Parathyroid adenoma (tissue), 2 donors: ENCODE results near the gene ATP6AP2.
"Not testable (repeated sequence)": the region's sequence is repeated elsewhere in the genome, so short reads cannot be mapped to it uniquely, and the experiment has no call there.

ENCODE experiments used
- H2AFZ ChIP-seq: fragments of 300-600 bp; sonication (generic); one replicate; pipeline ENCODE4 v1.7.0; 2017; ENCODE audit warnings: antibody characterized with exemption, mild to moderate bottlenecking
- H3K27ac ChIP-seq: fragments of 300-600 bp; sonication (generic); one replicate; pipeline ENCODE4 v1.7.0; 2017
- H3K27me3 ChIP-seq: fragments of 300-600 bp; sonication (generic); one replicate; pipeline ENCODE4 v1.7.0; 2017; ENCODE audit warnings: low read length; ENCODE audit not compliant: control insufficient read depth, insufficient read depth
- H3K36me3 ChIP-seq: fragments of 300-600 bp; sonication (generic); one replicate; pipeline ENCODE4 v1.7.0; 2017; ENCODE audit warnings: low read length; ENCODE audit not compliant: control insufficient read depth, insufficient read depth
- H3K4me1 ChIP-seq: fragments of 300-600 bp; sonication (generic); one replicate; pipeline ENCODE4 v1.7.0; 2017; ENCODE audit warnings: control low read depth
- H3K4me2 ChIP-seq: fragments of 300-600 bp; sonication (generic); one replicate; pipeline ENCODE4 v1.7.0; 2017; ENCODE audit warnings: low read length
- H3K4me3 ChIP-seq: fragments of 300-600 bp; sonication (generic); one replicate; pipeline ENCODE4 v1.7.0; 2017; ENCODE audit warnings: low read depth, low read length
- H3K79me2 ChIP-seq: fragments of 300-600 bp; sonication (generic); one replicate; pipeline ENCODE4 v1.7.0; 2017; ENCODE audit warnings: control low read depth
- H3K9ac ChIP-seq: fragments of 300-600 bp; sonication (generic); one replicate; pipeline ENCODE4 v1.7.0; 2017; ENCODE audit warnings: mild to moderate bottlenecking
- H3K9me3 ChIP-seq: fragments of 300-600 bp; sonication (generic); one replicate; pipeline ENCODE4 v1.7.0; 2017; ENCODE audit warnings: low read length; ENCODE audit not compliant: control insufficient read depth
- TF ChIP-seq, protein P1 (sequence below): fragments of 300-600 bp; sonication (generic); IDR thresholded peaks from one replicate; pipeline ENCODE4 v1.7.0; 2017; ENCODE audit warnings: antibody characterized with exemption, mild to moderate bottlenecking
- donor health status: primary hyperparathyroidism.

Gene ATP6AP2

DNA sequence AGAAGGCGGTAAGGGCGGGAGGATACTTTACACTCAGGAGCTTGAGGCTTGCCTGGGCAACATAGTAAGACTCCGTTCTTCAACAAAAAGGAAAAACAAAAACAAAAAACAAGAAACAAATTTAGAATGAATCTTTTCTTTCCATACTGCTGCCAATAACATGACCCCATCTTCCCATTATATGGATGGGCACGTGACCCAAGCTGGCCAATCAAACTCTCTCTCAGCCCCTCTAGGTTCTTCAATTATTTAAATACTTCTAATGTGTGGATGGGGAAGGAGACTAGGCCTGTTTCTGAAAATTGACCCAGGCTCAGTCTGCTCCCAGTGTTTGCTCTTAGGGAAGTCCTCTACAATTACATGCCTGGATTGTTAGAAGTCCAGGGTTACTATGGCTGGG is 22.2 kb upstream of the ATP6AP2 start:
- no peak overlapping the region for H3K4me2 ChIP-seq
- no peaks in the 10 kb centered on the region for H3K27me3 ChIP-seq

DNA sequence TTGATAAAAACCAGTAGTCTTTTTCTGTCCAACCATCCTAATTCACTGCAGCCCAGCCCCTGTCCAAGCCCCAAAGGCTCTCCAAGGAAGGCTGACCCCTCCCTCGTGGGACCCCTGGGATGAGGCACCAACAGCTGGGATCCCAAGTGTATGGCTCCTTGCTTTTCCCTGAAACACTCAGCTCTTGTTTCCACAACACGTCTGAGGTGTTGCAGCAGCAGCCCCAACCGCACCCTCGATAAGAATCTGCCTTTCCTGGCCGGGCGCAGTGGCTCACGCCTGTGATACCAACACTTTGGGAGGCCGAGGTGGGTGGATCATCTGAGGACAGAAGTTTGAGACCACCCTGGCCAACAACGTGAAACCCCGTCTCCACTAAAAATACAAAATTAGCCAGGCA is 17.0 kb upstream of the ATP6AP2 start:
- H3K27ac ChIP-seq = no peak overlapping the region
- TF ChIP-seq, protein P1, sequence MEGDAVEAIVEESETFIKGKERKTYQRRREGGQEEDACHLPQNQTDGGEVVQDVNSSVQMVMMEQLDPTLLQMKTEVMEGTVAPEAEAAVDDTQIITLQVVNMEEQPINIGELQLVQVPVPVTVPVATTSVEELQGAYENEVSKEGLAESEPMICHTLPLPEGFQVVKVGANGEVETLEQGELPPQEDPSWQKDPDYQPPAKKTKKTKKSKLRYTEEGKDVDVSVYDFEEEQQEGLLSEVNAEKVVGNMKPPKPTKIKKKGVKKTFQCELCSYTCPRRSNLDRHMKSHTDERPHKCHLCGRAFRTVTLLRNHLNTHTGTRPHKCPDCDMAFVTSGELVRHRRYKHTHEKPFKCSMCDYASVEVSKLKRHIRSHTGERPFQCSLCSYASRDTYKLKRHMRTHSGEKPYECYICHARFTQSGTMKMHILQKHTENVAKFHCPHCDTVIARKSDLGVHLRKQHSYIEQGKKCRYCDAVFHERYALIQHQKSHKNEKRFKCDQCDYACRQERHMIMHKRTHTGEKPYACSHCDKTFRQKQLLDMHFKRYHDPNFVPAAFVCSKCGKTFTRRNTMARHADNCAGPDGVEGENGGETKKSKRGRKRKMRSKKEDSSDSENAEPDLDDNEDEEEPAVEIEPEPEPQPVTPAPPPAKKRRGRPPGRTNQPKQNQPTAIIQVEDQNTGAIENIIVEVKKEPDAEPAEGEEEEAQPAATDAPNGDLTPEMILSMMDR = no peak
- H3K36me3 ChIP-seq = no peaks in the 10 kb centered on the region

More for the DNA sequence above, 22.2 kb upstream of the ATP6AP2 start:
- Histone ChIP-seq H3K4me1 (no peaks in the 10 kb centered on the region), H3K36me3 (no peaks in the 10 kb centered on the region), H2AFZ (no peak overlapping the region), H3K9ac (no peak overlapping the region), H3K9me3 (no peaks in the 10 kb centered on the region), H3K79me2 (no peaks in the 10 kb centered on the region), H3K4me3 (no peak overlapping the region), H3K27ac (no peak overlapping the region)
- TF ChIP-seq, protein P1 = no peak

DNA sequence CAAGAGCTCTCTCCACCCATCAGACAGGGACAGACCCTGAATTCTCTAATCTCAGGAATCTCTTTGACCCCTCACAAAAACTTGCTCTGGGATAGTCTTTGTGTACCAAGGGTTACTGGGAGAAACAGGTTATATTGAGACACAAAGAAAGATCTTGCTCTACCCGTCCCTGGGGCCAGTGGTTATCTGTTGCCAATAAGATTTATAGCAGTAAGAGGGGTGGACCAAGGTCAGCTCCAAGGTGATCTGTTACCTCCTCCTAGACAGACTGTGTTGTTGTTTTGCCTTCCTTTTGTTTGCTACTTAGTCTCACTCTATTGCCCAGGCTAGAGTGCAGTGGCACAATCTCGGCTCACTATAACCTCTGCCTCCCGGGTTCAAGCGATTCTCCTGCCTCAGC is 16.3 kb upstream of the ATP6AP2 start:
- no peak overlapping the region for H3K9ac ChIP-seq
- H3K27ac ChIP-seq = no peak overlapping the region
- no peaks in the 10 kb centered on the region for H3K9me3 ChIP-seq
- H3K27me3 ChIP-seq = no peaks in the 10 kb centered on the region
- H2AFZ ChIP-seq = no peak overlapping the region
- no peaks in the 10 kb centered on the region for H3K79me2 ChIP-seq
- TF ChIP-seq, protein P1 = no peak
- no peak overlapping the region for H3K4me3 ChIP-seq
- H3K4me1 ChIP-seq = peaks cover 2% of the 10 kb centered on the region
- H3K4me2 ChIP-seq = no peak overlapping the region
- no peaks in the 10 kb centered on the region for H3K36me3 ChIP-seq

More for the DNA sequence above, 17.0 kb upstream of the ATP6AP2 start:
- H3K4me3 ChIP-seq = no peak overlapping the region
- no peak overlapping the region for H3K4me2 ChIP-seq
- H3K9ac ChIP-seq = no peak overlapping the region
- peaks cover 2% of the 10 kb centered on the region for H3K4me1 ChIP-seq
- H2AFZ ChIP-seq = no peak overlapping the region
- no peaks in the 10 kb centered on the region for H3K9me3 ChIP-seq
- no peaks in the 10 kb centered on the region for H3K79me2 ChIP-seq
- H3K27me3 ChIP-seq = no peaks in the 10 kb centered on the region

DNA sequence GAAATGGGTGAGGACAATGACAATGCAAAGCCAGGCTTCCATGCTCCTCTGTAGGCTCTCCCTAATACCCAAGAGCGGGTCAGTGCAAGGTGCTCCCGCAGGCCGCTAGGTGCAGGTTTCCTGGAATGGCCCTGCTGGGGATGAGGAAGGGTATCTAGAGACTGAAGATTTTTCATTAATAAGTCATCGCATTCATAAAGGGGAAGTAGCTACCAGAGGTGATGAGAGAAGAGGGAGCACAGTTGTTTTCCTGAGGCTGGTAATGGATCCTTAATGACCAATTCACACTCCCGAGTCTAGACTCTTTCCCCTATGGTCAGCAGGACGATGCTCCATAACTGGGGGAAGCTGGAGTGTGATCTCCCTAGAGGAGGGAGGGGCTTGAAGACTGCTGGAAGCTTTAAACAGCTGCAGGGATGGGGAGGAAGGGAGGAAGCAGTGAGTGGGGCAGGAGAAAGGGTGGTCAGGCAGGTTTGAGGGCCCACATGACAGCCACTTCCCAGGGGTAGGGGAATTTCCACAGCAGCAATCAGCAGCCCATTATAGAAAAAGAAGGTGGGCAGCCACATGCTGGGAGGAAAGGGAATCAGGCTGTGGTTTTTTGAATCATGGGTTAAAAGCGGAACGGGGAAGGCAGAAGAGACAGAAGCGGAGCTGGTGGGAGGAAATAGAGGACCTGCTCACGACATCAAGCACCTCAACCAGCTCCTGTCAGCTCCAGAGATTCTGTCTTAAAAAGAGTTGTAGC is 10.2 kb upstream of the ATP6AP2 start:
- no peaks in the 10 kb centered on the region for H3K79me2 ChIP-seq
- TF ChIP-seq, protein P1 = no peak

DNA sequence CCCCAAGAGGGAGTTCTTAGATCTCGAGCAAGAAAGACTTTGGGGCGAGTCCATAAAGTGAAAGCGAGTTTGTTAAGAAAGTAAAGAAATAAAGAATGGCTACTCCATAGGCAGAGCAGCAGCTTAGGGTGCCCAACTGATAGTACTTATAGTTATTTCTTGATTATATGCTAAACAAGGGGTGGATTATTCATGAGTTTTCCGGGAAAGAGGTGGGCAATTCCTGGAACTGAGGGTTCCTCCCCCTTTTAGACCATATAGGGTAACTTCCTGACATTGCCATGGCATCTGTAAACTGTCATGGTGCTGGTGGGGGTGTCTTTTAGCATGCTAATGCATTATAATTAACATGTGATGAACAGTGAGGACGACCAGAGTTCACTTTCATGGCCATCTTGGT is 9.6 kb upstream of the ATP6AP2 start:
- Histone ChIP-seq H3K27ac (peak overlapping the region; percentile 56), H2AFZ (peak overlapping the region; percentile 67)
- not testable (repeated sequence) for H3K9ac ChIP-seq, H3K36me3 ChIP-seq, H3K4me3 ChIP-seq, H3K79me2 ChIP-seq, H3K4me1 ChIP-seq, H3K27me3 ChIP-seq, H3K4me2 ChIP-seq, H3K9me3 ChIP-seq

More for the DNA sequence above, 10.2 kb upstream of the ATP6AP2 start:
- Histone ChIP-seq H3K4me2 (no peak overlapping the region), H3K4me3 (no peak overlapping the region), H3K27ac (peak overlapping the region; percentile 56), H3K9me3 (no peaks in the 10 kb centered on the region), H3K36me3 (no peaks in the 10 kb centered on the region), H3K9ac (no peak overlapping the region), H3K27me3 (no peaks in the 10 kb centered on the region), H3K4me1 (peaks cover 4% of the 10 kb centered on the region), H2AFZ (peak overlapping the region; percentile 67)
